Astrocyte of the spinal cord (primary cell): ENCODE measurements around the gene KCND3.

Experiments
- DNase-seq: peaks from one replicate; pipeline ENCODE4 v3.0.0; 2011; ENCODE audit warnings: low read depth, low spot score
- H3K4me3 ChIP-seq: 2 replicates; pipeline ENCODE4 v1.5.1; 2011; ENCODE audit warnings: low read depth, mild to moderate bottlenecking, low read length, moderate library complexity
- in situ Hi-C: cut with HindIII; loops from 2 replicates; pipeline ENCODE4 v1.10.0; 2017; ENCODE audit warnings: low sequenced_read_pairs
- TF ChIP-seq, protein P1 (sequence below): IDR thresholded peaks from 2 replicates; pipeline ENCODE4 v1.5.1; 2012; ENCODE audit warnings: low read depth, mild to moderate bottlenecking, low read length, inconsistent platforms

KCND3 gene

DNA sequence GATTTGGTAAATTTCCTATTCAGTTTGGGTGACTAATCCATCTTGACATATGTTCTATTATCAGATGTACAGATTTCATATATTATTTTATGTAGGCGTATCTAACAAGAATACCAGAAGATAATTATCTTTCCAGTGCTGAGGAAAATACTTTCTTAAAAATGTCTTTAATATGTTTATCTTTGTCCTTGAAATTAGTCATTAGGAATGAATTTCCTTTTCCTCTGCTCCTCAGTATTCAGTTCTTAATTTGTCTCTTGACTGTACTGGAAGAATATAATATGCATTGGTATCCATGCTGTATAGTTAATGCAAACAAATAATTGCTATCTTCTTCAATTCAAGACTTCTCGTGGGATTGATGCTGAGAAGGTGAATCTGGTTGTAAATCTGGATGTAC, 227.1 kb downstream of the KCND3 start:
- in situ Hi-C loops = no loop called here
- no peak for DNase-seq
- no peak overlapping the region for H3K4me3 ChIP-seq
- TF ChIP-seq, protein P1, sequence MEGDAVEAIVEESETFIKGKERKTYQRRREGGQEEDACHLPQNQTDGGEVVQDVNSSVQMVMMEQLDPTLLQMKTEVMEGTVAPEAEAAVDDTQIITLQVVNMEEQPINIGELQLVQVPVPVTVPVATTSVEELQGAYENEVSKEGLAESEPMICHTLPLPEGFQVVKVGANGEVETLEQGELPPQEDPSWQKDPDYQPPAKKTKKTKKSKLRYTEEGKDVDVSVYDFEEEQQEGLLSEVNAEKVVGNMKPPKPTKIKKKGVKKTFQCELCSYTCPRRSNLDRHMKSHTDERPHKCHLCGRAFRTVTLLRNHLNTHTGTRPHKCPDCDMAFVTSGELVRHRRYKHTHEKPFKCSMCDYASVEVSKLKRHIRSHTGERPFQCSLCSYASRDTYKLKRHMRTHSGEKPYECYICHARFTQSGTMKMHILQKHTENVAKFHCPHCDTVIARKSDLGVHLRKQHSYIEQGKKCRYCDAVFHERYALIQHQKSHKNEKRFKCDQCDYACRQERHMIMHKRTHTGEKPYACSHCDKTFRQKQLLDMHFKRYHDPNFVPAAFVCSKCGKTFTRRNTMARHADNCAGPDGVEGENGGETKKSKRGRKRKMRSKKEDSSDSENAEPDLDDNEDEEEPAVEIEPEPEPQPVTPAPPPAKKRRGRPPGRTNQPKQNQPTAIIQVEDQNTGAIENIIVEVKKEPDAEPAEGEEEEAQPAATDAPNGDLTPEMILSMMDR = no peak

DNA sequence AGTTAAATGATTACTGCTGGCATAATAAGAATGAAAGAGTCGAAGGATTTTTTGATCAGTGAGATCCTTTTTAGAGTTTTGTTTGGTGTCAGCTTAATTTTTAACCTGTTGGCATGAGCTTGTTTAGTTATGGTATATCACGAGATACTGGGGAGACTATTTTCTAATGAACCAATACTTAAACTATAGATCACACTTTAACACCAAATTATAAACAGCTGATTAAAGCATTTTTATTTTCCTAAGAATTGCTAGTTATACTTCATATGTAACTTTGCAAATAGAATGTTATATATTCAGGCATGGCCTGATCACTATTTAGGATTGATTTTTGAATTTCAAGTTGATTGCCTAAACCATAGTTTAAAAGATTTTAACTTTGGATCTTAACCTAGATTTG, 227.8 kb downstream of the KCND3 start:
- DNase-seq = no peak
- in situ Hi-C loops = no loop called here
- TF ChIP-seq, protein P1 = no peak
- H3K4me3 ChIP-seq = no peak overlapping the region

DNA sequence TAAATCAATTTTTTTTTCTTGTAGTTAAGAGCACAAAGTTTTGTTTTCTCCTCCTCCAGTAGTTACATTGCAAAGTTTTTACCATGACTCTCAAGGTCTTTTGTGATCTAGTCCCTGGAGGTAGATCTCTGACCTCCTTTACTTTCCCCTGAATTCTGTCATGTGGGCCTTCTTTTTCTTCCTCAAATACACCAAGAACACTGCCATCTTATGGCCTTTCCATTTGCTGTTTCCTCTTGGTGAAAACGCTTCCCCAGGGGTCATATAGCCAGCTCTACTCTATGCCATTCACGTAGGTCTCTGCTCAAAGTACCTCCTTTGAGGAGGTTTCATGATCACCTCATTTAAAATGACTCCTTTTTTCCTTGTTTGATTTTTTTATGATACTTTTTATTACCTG, 231.1 kb downstream of the KCND3 start:
- DNase-seq = no peak
- H3K4me3 ChIP-seq = no peak overlapping the region
- in situ Hi-C loops = no loop called here
- TF ChIP-seq, protein P1 = no peak

DNA sequence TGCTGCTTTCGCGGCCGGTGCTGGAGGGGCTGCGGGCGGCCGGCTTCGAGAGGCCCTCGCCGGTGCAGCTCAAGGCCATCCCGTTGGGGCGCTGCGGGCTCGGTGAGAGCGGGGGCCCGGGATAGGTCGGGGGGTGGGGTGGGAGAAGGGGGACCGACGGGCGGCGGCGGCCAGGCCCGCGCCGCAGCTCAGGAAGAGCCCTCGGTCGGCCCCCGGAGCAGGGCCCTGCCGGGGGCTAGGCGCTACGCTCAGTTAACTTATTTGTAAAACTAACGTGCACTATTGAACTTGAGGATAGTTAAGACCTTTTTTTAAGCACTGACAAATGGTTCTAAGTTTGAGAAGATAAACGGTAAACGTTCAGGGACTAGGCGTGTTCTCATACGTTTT, 233.3 kb downstream of the KCND3 start:
- DNase-seq = no peak
- peak overlapping the region; percentile 97 for H3K4me3 ChIP-seq
- in situ Hi-C loops = no loop called here
- TF ChIP-seq, protein P1 = no peak

DNA sequence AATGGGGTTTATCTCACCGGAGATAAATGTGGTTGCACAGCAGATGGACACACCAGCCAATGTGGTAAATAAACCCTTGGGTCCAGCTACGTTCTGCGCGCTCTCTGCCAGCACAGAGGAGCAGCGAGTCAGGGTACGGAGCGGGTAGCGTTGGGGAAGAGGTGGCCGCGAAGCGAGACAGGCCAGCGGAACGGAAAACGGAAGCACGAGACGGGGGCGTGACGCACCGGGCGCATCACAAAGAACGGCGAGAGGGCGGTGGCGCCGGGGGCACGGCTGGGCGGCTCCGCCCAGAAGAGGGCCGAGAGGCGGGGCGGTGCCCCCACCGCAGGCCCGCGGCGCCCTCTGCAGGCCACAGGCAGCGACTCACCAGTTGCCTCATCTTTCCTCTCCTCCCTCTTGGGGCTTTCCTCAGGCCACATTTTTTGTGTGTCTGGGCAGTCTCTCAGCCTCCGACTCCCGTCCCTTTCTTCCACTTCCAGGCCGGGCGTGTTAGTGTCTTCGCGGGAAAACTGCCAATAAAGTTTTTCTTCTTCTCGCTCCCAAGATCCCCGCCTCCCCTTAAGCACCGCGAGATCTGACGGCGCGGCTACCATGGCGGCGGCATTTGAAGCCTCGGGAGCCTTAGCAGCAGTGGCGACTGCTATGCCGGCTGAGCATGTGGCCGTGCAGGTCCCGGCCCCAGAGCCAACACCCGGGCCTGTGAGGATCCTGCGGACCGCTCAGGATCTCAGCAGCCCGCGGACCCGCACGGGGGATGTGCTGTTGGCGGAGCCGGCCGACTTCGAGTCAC, 233.9 kb downstream of the KCND3 start, which contains the start of gene DDX20:
Gene DDX20 (plus strand): TSS at position 571 of the 793 bp plus-strand sequence. CDS start 24 bp downstream, at position 595.
- in situ Hi-C loops = no loop called here
- TF ChIP-seq, protein P1 = peak; percentile 80
- peak; percentile 99 for DNase-seq
- peak within 1 kb of the TSS; percentile 97 for H3K4me3 ChIP-seq

DNA sequence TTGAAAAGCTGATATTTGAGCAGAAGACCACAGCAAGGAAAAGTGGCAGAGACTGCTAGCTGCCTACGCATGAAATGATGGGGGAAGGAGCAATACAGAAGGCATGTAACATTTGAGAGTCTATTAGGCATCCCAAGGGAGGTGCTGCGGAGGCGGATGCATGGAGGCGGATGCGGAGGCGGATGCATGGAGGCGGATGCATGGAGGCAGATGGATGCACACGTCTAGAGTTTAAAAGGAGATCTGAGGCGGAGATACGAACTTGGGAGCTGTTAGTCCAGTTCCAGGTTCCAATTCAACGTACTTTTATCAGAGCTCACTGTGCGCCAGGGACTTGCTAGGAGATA, 234.5 kb downstream of the KCND3 start:
- DNase-seq = peak; percentile 58
- H3K4me3 ChIP-seq = peak overlapping the region; percentile 97
- TF ChIP-seq, protein P1 = no peak
- in situ Hi-C loops = no loop called here
